Measurements from ENCODE around the gene LRRC74B. TPM values are rescaled to one million over a fixed set of nuclear protein-coding genes. Genes with fewer than 3 reads are reported as not detected.

LRRC74B gene
- total RNA-seq, 1 donor from 2014 or later, result not detected

Small RNAs within 50 kb of the gene (microRNA-seq; reads per million reads assigned to microRNA genes)
- gene MIR649 (ENCODE audit: borderline number of aligned reads), result not detected

Other genes with a start within 250 kb of the LRRC74B start
- 46.2 TPM for gene PI4KA, start 187.1 kb upstream of the LRRC74B start, total RNA-seq
- 24.2 TPM for gene SNAP29, start 186.9 kb upstream of the LRRC74B start, total RNA-seq
- gene CRKL, start 128.5 kb upstream of the LRRC74B start, total RNA-seq, result 54.7 TPM
- gene AIFM3, start 78.7 kb upstream of the LRRC74B start, total RNA-seq, result 0.52 TPM
- gene LZTR1, start 63.6 kb upstream of the LRRC74B start, total RNA-seq, result 24.4 TPM
- 18.0 TPM for gene THAP7, start 43.8 kb upstream of the LRRC74B start, total RNA-seq
- gene P2RX6, start 30.8 kb upstream of the LRRC74B start, total RNA-seq, result 1.8 TPM
- 0.30 TPM for gene SLC7A4, start 13.4 kb upstream of the LRRC74B start, total RNA-seq